HG02571 (cell line): ENCODE measurements around the gene SULF2.

Experiments
- ATAC-seq: cut with Tn5 transposase; IDR thresholded peaks from one replicate; pipeline ENCODE4 v1.9.1; 2021; ENCODE audit warnings: mild to moderate bottlenecking, moderate library complexity; ENCODE audit not compliant: unreplicated experiment

The SULF2 gene

DNA sequence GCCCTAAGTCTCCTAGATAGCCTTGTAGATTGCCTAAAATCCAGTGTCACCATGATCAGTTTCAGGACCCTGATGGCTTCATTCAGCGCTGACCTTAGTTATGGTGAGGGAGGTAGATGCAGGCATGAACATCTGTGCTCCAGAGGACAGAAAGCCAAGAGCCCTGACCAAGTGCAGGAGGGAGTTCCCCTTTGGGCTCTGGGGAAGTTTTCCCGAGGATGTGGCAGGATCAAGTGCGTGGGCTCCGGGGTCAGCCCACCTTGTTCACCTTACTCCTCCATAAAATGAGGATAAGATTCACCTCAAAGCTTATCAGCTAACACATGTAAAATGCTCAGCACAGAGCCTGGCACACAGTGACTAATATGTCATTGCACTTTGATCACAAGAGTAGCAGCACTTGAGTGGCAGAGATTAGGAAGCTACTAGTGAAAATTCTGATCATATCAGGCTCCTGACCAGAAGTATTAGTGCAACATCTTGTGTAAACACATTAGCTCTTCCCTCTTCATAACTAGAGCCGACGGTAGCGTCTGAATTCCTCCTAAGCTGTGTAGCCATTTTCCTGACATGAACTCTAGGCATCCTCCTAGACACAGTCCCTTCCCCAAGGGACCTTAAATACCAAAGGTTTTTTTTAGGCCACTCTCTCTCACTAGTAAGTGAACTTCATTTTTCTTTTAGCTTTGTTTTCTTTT, 125.2 kb downstream of the SULF2 start:
- ATAC-seq, result no peak

DNA sequence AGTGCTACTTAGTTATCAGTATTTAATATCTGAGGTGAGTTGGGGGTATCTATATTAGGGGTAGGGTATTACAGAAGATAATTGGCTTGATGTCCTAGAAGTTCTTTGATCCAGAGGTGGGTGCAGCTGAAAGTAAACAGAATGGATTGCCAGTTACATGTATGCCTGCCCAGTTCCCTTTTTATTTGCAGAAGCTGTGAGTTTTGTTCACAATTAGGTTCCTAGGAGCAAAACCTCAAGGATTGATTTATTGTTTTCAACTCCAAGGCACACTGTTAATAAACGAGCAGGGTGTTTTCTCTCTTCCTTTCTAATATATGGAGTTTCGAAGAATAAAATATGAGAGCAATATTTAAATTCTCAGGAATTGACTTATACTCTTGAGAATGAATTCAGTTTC, 129.0 kb downstream of the SULF2 start:
- no peak for ATAC-seq

DNA sequence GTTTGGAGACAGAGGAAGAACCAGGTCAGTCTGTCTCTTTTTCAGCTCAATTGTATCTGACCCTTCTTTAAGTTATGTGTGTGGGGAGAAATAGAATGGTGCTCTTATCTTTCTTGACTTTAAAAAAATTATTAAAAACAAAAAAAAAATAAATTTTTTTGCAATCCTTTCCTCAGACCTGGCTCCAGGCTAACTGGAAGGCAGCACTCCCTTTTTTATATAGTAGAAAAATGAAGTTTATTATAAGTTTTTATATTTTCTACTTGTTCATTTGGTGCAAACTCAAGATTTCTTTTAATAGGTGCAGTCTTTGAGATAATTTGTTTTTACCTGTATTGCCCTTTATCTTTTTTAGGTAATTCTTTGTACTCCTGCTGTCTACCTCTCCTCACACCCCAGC, 129.6 kb downstream of the SULF2 start:
- no peak for ATAC-seq

DNA sequence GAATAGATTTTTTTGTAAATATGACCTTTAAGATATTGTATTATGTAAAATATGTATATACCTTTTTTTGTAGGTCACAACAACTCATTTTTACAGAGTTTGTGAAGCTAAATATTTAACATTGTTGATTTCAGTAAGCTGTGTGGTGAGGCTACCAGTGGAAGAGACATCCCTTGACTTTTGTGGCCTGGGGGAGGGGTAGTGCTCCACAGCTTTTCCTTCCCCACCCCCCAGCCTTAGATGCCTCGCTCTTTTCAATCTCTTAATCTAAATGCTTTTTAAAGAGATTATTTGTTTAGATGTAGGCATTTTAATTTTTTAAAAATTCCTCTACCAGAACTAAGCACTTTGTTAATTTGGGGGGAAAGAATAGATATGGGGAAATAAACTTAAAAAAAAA, 130.9 kb downstream of the SULF2 start:
- ATAC-seq, result no peak

DNA sequence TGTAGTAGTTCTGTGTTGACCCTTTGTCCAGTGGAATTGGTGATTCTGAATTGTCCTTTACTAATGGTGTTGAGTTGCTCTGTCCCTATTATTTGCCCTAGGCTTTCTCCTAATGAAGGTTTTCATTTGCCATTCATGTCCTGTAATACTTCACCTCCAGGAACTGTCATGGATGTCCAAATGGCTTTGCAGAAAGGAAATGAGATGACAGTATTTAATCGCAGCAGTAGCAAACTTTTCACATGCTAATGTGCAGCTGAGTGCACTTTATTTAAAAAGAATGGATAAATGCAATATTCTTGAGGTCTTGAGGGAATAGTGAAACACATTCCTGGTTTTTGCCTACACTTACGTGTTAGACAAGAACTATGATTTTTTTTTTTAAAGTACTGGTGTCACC, 131.4 kb downstream of the SULF2 start:
- ATAC-seq, result no peak

DNA sequence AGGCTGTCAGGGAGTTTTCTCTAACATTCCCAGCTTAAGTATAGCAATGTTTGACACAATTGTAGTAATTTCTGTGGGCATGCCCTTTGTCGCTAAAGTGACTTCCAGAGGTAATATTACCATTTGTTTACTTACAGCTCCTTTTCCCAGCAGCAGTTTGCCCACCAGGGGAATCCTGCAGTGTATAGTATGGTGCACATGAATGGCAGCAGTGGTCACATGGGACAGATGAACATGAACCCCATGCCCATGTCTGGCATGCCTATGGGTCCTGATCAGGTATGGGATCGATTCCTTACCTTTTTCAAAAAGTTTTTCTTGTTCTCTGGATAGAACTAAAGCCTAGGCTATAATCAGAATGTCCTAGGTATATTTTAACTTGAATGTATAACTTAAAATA, 132.5 kb downstream of the SULF2 start:
- ATAC-seq, result no peak

DNA sequence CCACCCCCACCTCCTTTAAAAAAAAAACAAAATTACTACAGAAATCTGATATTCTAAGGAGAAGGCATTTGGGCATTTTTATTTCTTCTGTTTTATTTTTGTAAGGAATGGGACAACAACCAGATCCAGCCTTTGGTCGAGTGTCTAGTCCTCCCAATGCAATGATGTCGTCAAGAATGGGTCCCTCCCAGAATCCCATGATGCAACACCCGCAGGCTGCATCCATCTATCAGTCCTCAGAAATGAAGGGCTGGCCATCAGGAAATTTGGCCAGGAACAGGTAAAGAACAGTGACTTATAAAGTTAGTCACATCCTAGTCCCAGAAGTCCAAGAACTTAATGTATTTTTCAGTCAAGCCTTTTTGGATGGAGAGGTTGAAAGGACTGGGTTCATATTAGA, 133.0 kb downstream of the SULF2 start:
- ATAC-seq, result no peak

DNA sequence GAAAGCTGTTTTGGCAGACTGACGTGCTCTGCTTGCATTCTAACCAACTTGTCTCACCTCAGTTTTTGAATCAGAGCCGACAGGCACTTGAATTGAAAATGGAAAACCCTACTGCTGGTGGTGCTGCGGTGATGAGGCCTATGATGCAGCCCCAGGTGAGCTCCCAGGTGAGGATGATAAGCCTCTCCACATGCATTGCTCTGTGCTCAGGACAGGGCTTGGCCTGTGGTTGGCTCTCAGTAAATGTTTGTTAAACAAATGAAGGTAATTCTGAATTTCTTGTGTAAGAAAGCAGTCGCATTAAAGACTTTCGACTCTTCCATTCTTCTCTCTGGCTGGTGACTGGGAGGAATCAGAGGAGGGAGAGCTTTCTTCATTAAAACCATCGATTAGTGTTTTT, 136.3 kb downstream of the SULF2 start:
- ATAC-seq, result no peak

DNA sequence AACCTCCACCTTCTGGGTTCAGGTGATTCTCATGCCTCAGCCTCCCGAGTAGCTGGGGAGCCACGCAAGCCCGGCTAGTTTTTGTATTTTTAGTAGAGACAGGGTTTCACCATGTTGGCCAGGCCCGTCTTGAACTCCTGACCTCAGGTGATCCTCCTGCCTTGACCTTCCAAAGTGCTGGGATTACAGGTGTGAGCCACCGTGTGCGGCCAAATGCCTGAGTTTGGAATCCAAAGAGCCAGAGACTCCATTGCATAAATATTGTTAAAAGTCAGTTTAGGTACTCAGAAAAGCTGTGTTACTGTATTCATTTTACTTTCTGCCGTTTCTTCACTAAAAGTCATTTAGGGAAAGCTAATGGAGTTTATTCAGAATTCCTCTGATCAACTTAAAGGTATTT, 137.3 kb downstream of the SULF2 start:
- no peak for ATAC-seq

DNA sequence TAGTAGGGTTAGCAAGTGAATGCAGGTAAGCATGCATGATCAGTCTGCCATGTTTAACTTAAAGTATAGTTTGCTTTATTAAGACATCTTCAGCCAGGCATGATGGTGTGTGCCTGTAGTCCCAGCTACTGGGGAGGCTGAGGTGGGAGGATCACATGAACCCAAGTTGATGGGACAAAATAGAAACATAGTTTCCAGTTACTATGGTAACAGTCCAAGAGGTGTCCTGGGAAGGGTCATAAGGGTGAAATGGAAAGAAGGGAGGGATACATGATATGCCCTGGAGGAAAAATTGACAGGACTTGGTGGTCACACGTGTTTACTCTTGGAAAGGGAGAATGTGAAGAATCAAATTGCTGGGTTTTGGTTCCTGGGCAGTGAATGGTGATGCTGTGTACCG, 139.6 kb downstream of the SULF2 start:
- no peak for ATAC-seq

DNA sequence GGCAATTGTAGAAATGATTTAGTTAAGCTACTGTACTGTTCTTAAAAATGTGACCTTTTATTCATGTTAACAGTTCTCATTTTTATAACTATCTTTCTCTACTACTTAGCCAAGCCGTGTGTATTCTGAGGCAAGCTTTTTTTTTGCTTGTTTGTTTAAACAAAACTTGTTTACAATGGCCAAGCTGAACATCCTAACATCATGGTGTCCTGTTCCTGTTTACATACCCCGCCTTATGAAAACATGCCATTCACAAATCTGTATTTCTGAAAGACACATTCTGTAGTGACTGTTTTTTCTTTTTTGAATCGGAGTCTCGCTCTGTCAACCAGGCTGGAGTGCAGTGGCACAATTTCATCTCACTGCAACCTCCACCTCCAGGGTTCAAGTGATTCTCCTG, 142.7 kb downstream of the SULF2 start:
- no peak for ATAC-seq

DNA sequence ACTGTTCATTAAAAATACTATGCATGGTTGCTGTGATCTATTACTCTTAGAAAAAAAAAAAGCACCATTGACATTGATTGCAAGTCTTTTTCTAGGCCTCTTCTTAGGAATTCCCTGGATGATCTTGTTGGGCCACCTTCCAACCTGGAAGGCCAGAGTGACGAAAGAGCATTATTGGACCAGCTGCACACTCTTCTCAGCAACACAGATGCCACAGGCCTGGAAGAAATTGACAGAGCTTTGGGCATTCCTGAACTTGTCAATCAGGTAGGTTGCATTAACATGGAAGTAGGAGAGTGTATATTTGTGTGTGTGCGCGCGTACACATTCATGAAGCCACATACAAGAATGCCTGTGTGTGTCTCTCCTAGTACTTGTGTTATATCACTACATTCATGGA, 143.2 kb downstream of the SULF2 start:
- ATAC-seq, result no peak

DNA sequence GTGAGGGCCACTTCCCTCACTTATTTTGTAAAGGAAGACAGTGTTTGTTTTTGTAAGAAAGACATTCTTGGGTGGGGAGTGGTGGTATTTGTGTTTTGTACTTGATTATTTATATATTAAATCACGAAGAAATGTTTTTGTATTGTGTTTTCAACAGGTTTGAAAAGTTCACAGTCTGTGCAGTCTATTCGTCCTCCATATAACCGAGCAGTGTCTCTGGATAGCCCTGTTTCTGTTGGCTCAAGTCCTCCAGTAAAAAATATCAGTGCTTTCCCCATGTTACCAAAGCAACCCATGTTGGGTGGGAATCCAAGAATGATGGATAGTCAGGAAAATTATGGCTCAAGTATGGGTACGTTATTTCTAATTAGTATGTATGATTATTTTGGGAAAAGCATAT, 146.4 kb downstream of the SULF2 start:
- ATAC-seq, result no peak

DNA sequence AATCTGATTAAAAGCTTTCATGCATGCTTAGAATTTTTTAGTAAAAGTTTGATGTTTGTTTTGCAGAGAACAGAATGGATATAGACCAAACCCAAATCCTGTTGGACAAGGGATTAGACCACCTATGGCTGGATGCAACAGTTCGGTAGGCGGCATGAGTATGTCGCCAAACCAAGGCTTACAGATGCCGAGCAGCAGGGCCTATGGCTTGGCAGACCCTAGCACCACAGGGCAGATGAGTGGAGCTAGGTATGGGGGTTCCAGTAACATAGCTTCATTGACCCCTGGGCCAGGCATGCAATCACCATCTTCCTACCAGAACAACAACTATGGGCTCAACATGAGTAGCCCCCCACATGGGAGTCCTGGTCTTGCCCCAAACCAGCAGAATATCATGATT, 150.0 kb downstream of the SULF2 start:
- ATAC-seq, result no peak

DNA sequence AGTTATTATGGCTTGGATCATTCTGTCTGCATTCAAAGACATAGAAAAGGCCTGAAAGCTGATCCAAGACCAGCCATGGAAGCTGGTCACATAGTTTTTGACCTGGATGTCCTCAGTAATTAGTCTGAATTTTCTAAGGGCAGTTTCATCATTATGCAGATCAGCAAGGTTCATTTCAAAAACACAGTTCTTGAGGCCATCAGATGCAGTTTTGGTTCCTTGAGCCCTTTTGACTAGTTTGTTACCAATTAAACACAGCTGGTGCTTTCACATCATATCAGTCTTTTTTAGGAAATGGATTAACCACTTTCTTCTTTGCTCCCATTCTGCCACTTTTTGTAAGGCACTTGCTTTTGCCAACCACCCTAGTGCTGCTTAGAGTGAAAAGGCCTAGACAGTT, 154.2 kb downstream of the SULF2 start:
- ATAC-seq, result no peak

DNA sequence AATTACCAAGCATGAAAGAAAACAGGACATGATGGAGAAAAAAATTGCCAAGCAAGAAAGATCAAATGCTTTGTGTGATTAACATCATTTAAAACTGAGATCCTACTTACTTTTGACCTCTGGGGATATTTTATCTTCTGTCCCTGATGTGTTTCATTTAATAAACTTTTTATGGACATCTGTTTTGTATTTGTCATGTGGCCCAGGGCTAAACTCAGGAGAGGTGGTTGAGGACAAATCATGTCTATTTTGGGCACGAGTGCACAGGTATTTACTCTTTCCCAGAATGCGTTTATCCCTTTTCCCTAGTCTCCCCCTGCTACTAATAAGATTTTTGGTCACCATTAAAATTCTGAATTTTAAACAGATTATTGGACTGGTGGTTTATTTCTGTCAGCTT, 155.4 kb downstream of the SULF2 start:
- ATAC-seq, result no peak

DNA sequence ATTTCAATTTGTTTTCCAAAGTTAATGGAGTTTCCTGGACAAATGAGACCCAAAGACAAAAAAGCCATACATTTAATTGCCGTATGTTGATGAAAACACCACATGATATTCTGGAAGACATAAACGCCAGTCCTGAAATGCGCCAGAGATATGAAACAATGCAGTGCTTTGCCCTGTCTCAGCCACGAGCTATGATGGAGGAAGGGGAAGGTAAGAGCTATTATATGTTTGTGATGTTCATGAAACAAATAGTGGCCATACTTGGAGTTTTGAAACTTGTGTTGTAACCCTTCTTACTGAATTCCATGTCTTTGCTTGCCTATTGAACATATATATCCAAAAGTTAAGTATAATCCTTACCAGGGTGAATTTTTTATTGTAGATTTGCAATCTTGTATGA, 157.7 kb downstream of the SULF2 start:
- ATAC-seq, result no peak

DNA sequence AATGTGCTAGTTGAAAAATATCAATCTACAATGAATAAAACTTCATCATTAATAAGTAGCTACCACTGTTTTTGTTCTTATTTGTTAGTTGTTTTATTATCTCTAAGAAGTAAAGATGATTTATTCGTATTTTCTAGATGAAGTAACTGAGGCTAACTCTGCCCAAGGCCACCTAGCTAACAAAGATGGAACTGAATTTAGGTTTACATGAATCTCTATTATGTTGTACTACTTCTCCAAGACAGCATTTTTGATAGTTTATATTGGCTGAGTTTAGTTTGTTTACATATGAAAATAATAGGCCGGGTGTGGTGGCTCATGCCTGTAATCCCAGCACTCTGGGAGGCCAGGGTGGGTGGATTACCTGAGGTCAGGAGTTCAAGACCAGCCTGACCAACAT, 162.1 kb downstream of the SULF2 start:
- ATAC-seq, result no peak

DNA sequence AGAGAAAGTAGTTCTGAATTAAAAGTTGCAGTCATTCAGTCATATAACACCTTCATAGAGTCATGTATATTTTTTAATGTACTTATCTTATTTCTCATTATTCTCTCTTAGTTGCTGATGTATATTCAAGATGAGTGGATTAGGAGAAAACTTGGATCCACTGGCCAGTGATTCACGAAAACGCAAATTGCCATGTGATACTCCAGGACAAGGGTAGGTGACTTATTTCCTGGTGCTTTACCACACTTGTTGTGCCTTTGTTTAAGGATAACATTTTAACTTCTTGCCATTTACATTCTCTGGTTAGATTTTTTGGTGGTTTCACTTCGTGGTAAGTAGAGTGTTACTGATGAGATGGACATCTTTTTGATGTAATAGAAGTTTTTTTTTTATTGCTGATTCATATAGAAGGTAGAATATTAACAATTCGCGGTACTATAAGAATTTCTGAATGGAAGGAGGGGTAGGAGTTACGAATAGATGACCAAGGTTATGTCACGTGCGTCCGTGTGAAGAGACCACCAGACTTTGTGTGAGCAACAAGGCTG, 163.1 kb downstream of the SULF2 start:
- ATAC-seq, result no peak

DNA sequence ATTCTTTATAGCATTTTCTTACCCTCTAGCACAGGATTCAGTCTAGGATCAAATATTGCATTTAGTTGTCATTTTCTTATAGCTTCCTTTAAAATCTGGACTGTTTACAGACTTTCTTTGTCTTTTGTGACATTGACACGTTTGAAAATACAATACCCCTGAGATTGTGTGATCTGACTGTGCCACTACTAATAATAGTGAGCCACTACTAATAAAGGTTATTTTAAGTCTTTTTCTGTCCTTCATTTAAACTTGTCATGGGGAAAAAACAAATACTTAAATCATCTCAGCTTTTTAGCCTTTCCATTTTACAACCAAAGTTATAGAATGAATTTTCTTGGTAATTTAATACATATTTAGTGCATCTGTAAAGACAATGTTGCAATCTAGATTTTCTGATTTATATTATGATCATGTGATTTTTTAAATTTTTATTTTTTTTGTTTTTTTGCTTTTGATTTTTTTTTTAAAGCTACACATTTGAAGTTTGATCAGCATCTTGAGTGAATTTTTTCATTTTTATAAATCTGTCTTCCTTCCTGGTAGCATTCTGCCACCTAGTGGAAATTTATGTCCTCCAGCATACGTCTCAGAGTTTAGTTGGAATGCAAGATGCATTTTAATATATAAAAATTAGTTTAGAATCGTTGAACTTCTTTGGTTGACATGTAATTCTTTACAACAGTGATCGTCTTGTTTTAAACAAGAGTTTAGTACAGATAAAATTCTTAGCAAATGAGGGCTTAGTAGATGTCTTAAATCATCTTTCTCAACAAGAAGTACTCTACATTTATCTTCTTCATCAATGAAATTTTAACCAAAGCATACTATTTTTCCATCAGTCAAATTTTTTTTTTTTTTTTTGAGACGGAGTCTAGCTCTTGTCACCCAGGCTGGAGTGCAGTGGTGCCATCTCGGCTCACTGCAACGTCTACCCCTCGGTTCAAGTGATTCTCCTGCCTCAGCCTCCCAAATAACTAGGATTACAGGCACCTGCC, 164.2 kb downstream of the SULF2 start:
- ATAC-seq, result no peak

DNA sequence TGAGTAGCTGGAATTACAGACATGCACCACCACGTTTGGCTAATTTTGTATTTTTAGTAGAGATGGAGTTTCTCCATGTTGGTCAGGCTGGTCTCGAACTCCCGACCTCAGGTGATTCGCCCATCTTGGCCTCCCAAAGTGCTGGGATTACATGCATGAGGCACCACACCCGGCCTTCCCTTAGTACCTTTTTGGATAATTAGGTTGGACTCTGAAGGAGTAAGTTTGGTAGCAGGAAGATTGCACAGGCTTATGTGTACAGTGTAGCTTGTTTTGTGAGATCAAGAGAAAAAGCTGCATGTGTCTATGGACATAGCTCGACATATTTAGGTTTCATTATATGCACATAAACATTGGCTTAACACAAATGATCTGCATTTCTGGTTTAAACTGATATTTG, 166.8 kb downstream of the SULF2 start:
- no peak for ATAC-seq

DNA sequence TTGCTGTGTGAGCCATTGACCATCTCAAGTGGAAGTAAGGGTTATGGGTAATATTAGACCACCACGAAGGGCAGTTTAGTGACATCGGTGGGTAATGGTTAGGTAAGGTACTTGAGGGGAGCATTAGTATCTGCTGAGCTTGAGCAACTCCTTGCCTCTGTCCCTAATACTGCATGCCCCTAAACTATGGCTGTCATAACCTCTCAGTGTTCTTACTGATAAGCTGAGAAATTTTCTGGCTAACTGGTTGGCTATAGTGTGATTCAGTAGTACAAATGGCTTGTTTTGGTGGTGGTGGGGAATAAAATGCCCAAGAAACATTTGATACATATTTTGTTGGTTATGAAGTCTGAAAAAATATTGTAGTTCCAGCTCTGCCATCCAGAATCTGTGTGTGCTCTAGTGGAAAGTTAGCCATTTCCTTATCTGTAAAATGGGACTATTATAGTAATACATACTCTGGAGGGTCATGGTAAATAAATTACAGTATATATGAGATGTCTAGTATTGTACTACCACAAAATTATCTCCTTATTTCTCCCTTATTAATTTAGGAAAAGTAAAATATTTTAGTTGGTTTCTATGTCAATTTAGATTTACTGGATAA, 170.5 kb downstream of the SULF2 start:
- ATAC-seq, result no peak
